Measurements from ENCODE around the gene CLDN20. TPM values are rescaled to one million over a fixed set of nuclear protein-coding genes. Genes with fewer than 3 reads are reported as not detected.
"Not testable (repeated sequence)": the region's sequence is repeated elsewhere in the genome, so short reads cannot be mapped to it uniquely, and the experiment has no call there.

CLDN20 gene
- under 1 TPM in 3 of 4 donors, not detected in 1; 0.34 to 0.68 (median 0.34) TPM for total RNA-seq

GRCh38 chr6:155263373-155264063, at the start of gene CLDN20:
TSS of gene CLDN20 (plus strand) at chr6:155264013. CDS start at chr6:155275720, 11,707 bp downstream.
- TF ChIP-seq CTCF (IDR thresholded peaks at IDR 0.05), result no peak
- no peak for TF ChIP-seq POLR2A (IDR thresholded peaks at IDR 0.05)
- WGBS, 2 donors, result 92 to 94% methylated on average over 10 of the region's 10 CpGs
- no peak for DNase-seq (ENCODE audit: low spot score in 2 of 2)
- intact Hi-C loops (cut with DNase I; ENCODE audit: low total_unique reads), result no loop called here
- no peak within 1 kb of the TSS for H3K4me3 ChIP-seq (ENCODE audit: low read depth, poor library complexity, severe bottlenecking)

GRCh38 chr6:155215906-155216305, 47.9 kb upstream of the CLDN20 start:
- 92 to 93% methylated on average over 4 of the region's 4 CpGs for WGBS, 2 donors
- H3K4me3 ChIP-seq (ENCODE audit: low read depth, poor library complexity, severe bottlenecking), result no peak overlapping the region
- intact Hi-C loops (cut with DNase I; ENCODE audit: low total_unique reads), result no loop called here
- DNase-seq (ENCODE audit: low spot score in 2 of 2), result no peak
- TF ChIP-seq POLR2A (IDR thresholded peaks at IDR 0.05) (no peak), CTCF (IDR thresholded peaks at IDR 0.05) (no peak)

GRCh38 chr6:155216312-155217046, 47.3 kb upstream of the CLDN20 start:
- intact Hi-C loops (cut with DNase I; ENCODE audit: low total_unique reads), result no loop called here
- WGBS, 2 donors, result 69 to 82% methylated on average over 11 of the region's 11 CpGs
- no peak for DNase-seq (ENCODE audit: low spot score in 2 of 2)
- TF ChIP-seq CTCF (IDR thresholded peaks at IDR 0.05) (no peak), POLR2A (IDR thresholded peaks at IDR 0.05) (no peak)
- H3K4me3 ChIP-seq (ENCODE audit: low read depth, poor library complexity, severe bottlenecking), result no peak overlapping the region

- WGBS, 2 donors, result 93% methylated on average over 20 of the region's 20 CpGs
- peak in 1 of 2 donors; percentile 52 for DNase-seq (ENCODE audit: low spot score in 2 of 2)
- intact Hi-C loops (cut with DNase I; ENCODE audit: low total_unique reads); H3K4me3 ChIP-seq (ENCODE audit: low read depth, poor library complexity, severe bottlenecking): not testable (repeated sequence)
These were observed 45.1 kb upstream of the CLDN20 start for GRCh38 chr6:155218711-155219110.

- peak in 1 of 2 donors; percentile 39 for DNase-seq (ENCODE audit: low spot score in 2 of 2)
- TF ChIP-seq POLR2A (IDR thresholded peaks at IDR 0.05), result no peak
- TF ChIP-seq CTCF (IDR thresholded peaks at IDR 0.05), result no peak
- 77 to 83% methylated on average over 7 of the region's 7 CpGs for WGBS, 2 donors
- intact Hi-C loops (cut with DNase I; ENCODE audit: low total_unique reads), result no loop called here
- no peak overlapping the region for H3K4me3 ChIP-seq (ENCODE audit: low read depth, poor library complexity, severe bottlenecking)
These were observed 44.5 kb upstream of the CLDN20 start for GRCh38 chr6:155219299-155219698.

GRCh38 chr6:155219858-155220301, 43.9 kb upstream of the CLDN20 start:
- DNase-seq (ENCODE audit: low spot score in 2 of 2), result no peak
- WGBS, 2 donors, result 49 to 51% methylated on average over 5 of the region's 5 CpGs
- TF ChIP-seq CTCF (IDR thresholded peaks at IDR 0.05), result no peak
- TF ChIP-seq POLR2A (IDR thresholded peaks at IDR 0.05), result no peak
- intact Hi-C loops (cut with DNase I; ENCODE audit: low total_unique reads), result no loop called here
- H3K4me3 ChIP-seq (ENCODE audit: low read depth, poor library complexity, severe bottlenecking), result no peak overlapping the region

Data from lower leg skin (tissue), 4 donors.